Prostate gland (tissue), 2 donors: ENCODE data around the gene RNF41. TPM values are rescaled to one million over a fixed set of nuclear protein-coding genes. Genes with fewer than 3 reads are reported as not detected.

ENCODE experiments used
- DNase-seq: peaks from one replicate; pipeline ENCODE4 v3.0.0-alpha.2; 2019; ENCODE audit warnings: low spot score
- H3K27ac ChIP-seq, 2 donors: fragments of 200-600 bp; sonication (generic); 2 replicates each; pipeline ENCODE4 v1.5.1; 2017 to 2019
- H3K27me3 ChIP-seq: fragments of 200-600 bp; sonication (generic); replicated peaks from 2 replicates; pipeline ENCODE4 v1.5.1; 2019; ENCODE audit not compliant: insufficient read depth
- H3K36me3 ChIP-seq, 2 donors: fragments of 200-600 bp; sonication (generic); 1 replicate in 1 of 2; 2 replicates in 1 of 2; pipeline versions ENCODE4 v1.5.1 to v1.8.1; 2017 to 2019
- H3K4me1 ChIP-seq: fragments of 200-600 bp; sonication (generic); replicated peaks from 2 replicates; pipeline ENCODE4 v1.5.1; 2019
- H3K4me3 ChIP-seq, 2 donors: fragments of 200-600 bp; sonication (generic); 2 replicates each; pipeline ENCODE4 v1.5.1; 2017 to 2019
- H3K9me3 ChIP-seq: fragments of 200-600 bp; sonication (generic); 2 replicates; pipeline ENCODE4 v1.5.1; 2017
- POLR2A ChIP-seq: fragments of 450-650 bp; IDR thresholded peaks from one replicate; pipeline ENCODE4 v1.6.1; 2016; ENCODE audit warnings: antibody characterized with exemption, mild to moderate bottlenecking
- POLR2AphosphoS5 ChIP-seq: sonication (generic); formaldehyde crosslinking; IDR thresholded peaks from one replicate; pipeline ENCODE4 v1.6.1; 2017; ENCODE audit warnings: antibody characterized with exemption
- WGBS: methylation state at CpG from one replicate; pipeline ENCODE4 v1.1.5; 2018; 5-methylcytosine and 5-hydroxymethylcytosine counted together
- intact Hi-C: fragments of 100-400 bp; cut with DNase I; formaldehyde crosslinking; loops from one replicate; pipeline ENCODE4 v1.14.2; 2022
- total RNA-seq, 2 donors: library from RNA; depleted of rRNA; stranded (reverse); fragments of >200 nt; gene quantifications; one replicate each; pipeline ENCODE4 v1.1.0, GENCODE V29; 2016
- TF ChIP-seq, protein P1 (sequence below), 4 experiments: fragments of 200-600 bp in 2 of 4; fragments of 450-650 bp in 2 of 4; sonication (generic) in 2 of 4; IDR thresholded peaks; 1 replicate in 3 of 4; 2 replicates in 1 of 4; pipeline ENCODE4 v1.5.1; 2016 to 2019; ENCODE audit warnings: antibody characterized with exemption in 4 of 4, mild to moderate bottlenecking in 2 of 4, moderate library complexity in 2 of 4

RNF41 gene
- total RNA-seq, 2 donors from 2014 or later: 74.4 to 90.4 TPM

DNA sequence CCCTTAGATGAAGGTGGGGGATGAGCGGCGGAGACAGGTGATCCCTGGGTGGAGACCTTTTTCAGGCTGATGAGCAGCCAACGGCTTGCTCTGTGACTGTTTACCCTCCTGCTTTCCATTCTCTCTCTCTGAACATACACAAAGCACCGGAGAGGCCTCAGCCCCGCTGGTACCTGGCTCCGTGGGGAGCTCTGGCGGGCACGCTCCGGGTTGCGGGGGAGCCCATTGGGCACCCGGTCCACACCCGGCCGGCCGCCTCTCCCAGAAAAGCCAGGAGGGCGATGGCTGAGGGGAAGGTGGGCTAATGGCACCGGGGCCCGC lies 33.0 kb downstream of the RNF41 start:
- no peak for TF ChIP-seq POLR2AphosphoS5
- TF ChIP-seq, protein P1, sequence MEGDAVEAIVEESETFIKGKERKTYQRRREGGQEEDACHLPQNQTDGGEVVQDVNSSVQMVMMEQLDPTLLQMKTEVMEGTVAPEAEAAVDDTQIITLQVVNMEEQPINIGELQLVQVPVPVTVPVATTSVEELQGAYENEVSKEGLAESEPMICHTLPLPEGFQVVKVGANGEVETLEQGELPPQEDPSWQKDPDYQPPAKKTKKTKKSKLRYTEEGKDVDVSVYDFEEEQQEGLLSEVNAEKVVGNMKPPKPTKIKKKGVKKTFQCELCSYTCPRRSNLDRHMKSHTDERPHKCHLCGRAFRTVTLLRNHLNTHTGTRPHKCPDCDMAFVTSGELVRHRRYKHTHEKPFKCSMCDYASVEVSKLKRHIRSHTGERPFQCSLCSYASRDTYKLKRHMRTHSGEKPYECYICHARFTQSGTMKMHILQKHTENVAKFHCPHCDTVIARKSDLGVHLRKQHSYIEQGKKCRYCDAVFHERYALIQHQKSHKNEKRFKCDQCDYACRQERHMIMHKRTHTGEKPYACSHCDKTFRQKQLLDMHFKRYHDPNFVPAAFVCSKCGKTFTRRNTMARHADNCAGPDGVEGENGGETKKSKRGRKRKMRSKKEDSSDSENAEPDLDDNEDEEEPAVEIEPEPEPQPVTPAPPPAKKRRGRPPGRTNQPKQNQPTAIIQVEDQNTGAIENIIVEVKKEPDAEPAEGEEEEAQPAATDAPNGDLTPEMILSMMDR (IDR thresholded peaks at IDR 0.05): no peak
- TF ChIP-seq POLR2A: no peak
- intact Hi-C loops: loop anchor here (2.0 kb wide), 1 partner anchor 62 kb away; no protein-coding TSS in a partner anchor
- Histone ChIP-seq H3K27me3 (no peaks in the 10 kb centered on the region), H3K27ac (peak overlapping the region; percentile 96 to 98), H3K36me3 (peaks cover 10 to 14% of the 10 kb centered on the region in 2 donors), H3K9me3 (no peaks in the 10 kb centered on the region), H3K4me1 (no peaks in the 10 kb centered on the region), H3K4me3 (peak overlapping the region; percentile 82 to 85)
- 1% methylated on average over 17 of the region's 17 CpGs for WGBS
- peak; percentile 13 for DNase-seq

DNA sequence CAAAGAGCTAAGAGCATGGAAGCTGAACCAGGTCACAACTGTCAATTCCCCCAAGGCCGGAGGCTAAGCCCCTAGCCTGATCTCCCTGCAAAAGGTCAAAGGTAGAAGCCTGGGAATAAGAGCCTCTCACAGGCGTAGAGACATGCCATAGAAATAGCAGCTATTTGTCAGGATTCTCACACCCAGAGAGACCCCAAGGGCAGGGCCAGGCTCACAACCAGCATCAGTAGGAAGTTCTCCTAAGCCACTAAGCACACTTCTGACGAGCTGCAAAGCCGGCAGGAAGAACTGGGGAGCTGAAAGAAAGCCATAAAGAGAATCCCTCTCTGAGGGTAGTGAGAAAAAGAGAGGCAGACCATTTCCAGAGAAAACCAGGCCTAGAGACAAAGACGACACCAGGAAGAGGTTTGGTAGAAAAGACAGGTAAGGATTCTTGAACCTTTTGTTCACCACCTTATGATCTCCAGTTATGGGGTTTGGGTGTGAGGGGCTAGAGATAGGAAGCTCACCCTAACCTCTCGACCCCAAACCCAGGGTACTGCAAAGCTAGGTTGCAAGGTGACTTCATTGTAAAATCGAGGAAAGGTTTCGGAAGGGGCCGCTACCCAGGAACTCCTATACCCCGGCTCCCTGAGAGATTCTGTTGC lies 33.5 kb downstream of the RNF41 start:
- Histone ChIP-seq H3K4me3 (peak overlapping the region; percentile 82 to 85), H3K27me3 (no peaks in the 10 kb centered on the region), H3K36me3 (peaks cover 14% of the 10 kb centered on the region in 2 donors), H3K4me1 (no peaks in the 10 kb centered on the region), H3K9me3 (no peaks in the 10 kb centered on the region), H3K27ac (peak overlapping the region; percentile 96 to 98)
- 9% methylated on average over 10 of the region's 10 CpGs for WGBS
- TF ChIP-seq, protein P1 (IDR thresholded peaks at IDR 0.05): no peak
- TF ChIP-seq POLR2A: no peak
- TF ChIP-seq POLR2AphosphoS5: no peak
- intact Hi-C loops: loop anchor here (2.0 kb wide), 1 partner anchor 61 kb away; no protein-coding TSS in a partner anchor
- DNase-seq: no peak

DNA sequence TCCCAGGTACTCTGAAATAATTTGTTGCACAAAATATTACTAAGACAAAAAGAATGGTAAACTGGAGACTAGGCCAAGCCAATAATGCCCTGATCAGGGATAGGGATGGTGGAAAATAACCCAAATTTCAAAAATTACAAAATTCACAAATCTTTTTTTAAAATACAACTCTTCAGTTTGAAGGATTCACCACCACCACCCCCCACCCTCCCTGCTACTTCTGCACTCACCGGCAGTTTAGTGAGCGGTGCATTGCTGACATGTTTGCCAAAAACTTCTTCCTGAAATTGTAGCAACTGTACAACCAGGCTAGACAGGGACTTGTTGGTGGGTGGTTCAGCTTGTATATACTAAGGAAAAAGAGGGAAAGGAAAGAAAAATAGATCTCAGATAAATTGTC lies 34.8 kb downstream of the RNF41 start:
- H3K9me3 ChIP-seq: no peaks in the 10 kb centered on the region
- no peak overlapping the region for H3K4me3 ChIP-seq
- no peaks in the 10 kb centered on the region for H3K4me1 ChIP-seq
- no peak for TF ChIP-seq POLR2A
- TF ChIP-seq, protein P1 (IDR thresholded peaks at IDR 0.05): no peak
- no peak for TF ChIP-seq POLR2AphosphoS5
- intact Hi-C loops: no loop called here
- no peak overlapping the region for H3K27ac ChIP-seq
- no peaks in the 10 kb centered on the region for H3K27me3 ChIP-seq
- WGBS: 32% methylated on average over 2 of the region's 2 CpGs
- H3K36me3 ChIP-seq: peaks cover 14 to 19% of the 10 kb centered on the region in 2 donors
- DNase-seq: no peak

DNA sequence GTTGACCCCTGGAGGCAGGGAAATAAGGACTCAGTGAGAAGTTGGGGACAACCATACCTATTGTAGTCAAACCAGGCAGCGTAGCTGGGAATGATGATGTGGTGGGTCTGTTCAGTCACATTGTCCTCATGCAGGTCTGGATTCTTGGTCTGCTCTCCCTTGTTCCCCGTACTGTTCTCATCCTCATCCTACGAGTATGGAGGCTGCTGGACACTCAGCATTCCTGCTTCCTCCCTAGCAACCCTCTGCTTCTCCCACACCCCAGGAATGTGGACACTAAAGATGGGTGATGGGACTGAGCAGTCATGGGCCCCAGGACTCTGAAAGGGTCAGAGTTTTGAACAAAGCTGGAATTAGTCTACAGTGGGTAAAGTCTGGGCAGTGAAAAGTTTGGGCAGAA lies 43.4 kb downstream of the RNF41 start:
- WGBS: 85% methylated on average over 3 of the region's 3 CpGs
- H3K27ac ChIP-seq: no peak overlapping the region
- DNase-seq: no peak
- no peaks in the 10 kb centered on the region for H3K9me3 ChIP-seq
- H3K36me3 ChIP-seq: peaks cover 24 to 34% of the 10 kb centered on the region in 2 donors
- no peak overlapping the region for H3K4me3 ChIP-seq
- intact Hi-C loops: no loop called here
- H3K27me3 ChIP-seq: no peaks in the 10 kb centered on the region
- no peaks in the 10 kb centered on the region for H3K4me1 ChIP-seq
- TF ChIP-seq POLR2AphosphoS5 (no peak), POLR2A (no peak)
- TF ChIP-seq, protein P1 (IDR thresholded peaks at IDR 0.05): no peak

DNA sequence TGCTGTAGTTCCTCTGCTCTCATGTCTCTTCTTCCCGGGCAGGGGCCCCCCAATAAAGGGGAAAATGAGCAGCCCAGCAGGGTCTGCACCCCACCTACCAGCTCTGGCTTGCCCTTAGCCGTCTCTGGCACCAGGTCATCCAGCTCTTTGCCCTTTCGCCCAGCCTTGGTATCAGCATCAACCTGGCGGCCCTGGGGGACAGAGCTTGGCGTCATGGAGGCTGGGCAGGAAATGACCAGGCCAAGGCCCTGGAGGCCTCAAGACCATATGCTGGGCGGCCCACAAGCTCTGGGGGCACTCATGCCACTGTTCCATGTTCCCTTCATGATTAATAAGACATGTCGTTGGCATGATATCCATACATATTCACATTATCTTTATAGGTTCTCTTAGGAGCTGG lies 48.9 kb downstream of the RNF41 start:
- H3K4me3 ChIP-seq: no peak overlapping the region
- TF ChIP-seq, protein P1 (IDR thresholded peaks at IDR 0.05): no peak
- TF ChIP-seq POLR2AphosphoS5 (no peak), POLR2A (no peak)
- H3K27ac ChIP-seq: no peak overlapping the region
- no peaks in the 10 kb centered on the region for H3K27me3 ChIP-seq
- intact Hi-C loops: no loop called here
- H3K36me3 ChIP-seq: peaks cover 23 to 35% of the 10 kb centered on the region in 2 donors
- WGBS: 98% methylated on average over 7 of the region's 7 CpGs
- DNase-seq: no peak
- no peaks in the 10 kb centered on the region for H3K4me1 ChIP-seq
- H3K9me3 ChIP-seq: no peaks in the 10 kb centered on the region
